BLaER1 treated with 17β-estradiol and CSF1 and Interleukin-3, amounts not matched to agents 10 nM and 100 nM (cell line): Measurements from ENCODE around the gene LENG9.
A peak's percentile ranks its signal among the peaks of the same experiment; 100 is the strongest.

Experiments
- H3K27ac ChIP-seq, 11 experiments: shearing (Covaris generic); formaldehyde crosslinking; 2 replicates each; pipeline ENCODE4 v1.8.1; 2022
- H3K27me3 ChIP-seq, 11 experiments: shearing (Covaris generic); formaldehyde crosslinking; 2 replicates each; pipeline ENCODE4 v1.8.1; 2022
- H3K36me3 ChIP-seq, 11 experiments: shearing (Covaris generic); formaldehyde crosslinking; 2 replicates each; pipeline ENCODE4 v1.8.1; 2022
- H3K4me1 ChIP-seq, 10 experiments: shearing (Covaris generic); formaldehyde crosslinking; 2 replicates each; pipeline ENCODE4 v1.8.1; 2022
- H3K4me2 ChIP-seq, 11 experiments: shearing (Covaris generic); formaldehyde crosslinking; 2 replicates each; pipeline ENCODE4 v1.8.1; 2022
- H3K4me3 ChIP-seq, 10 experiments: shearing (Covaris generic); formaldehyde crosslinking; 2 replicates each; pipeline ENCODE4 v1.8.1; 2022
- H3K9ac ChIP-seq, 11 experiments: shearing (Covaris generic); formaldehyde crosslinking; 2 replicates each; pipeline ENCODE4 v1.8.1; 2022
- H3K9me3 ChIP-seq, 11 experiments: shearing (Covaris generic); formaldehyde crosslinking; replicated peaks in 1 of 11; 2 replicates each; pipeline ENCODE4 v1.8.1; 2022
- H4K20me1 ChIP-seq, 11 experiments: shearing (Covaris generic); formaldehyde crosslinking; 2 replicates each; pipeline ENCODE4 v1.8.1; 2022
- Cebpa-rat ChIP-seq, 11 experiments: shearing (Covaris generic); IDR thresholded peaks; 2 replicates each; pipeline ENCODE4 v1.8.1; 2022

LENG9 gene

DNA sequence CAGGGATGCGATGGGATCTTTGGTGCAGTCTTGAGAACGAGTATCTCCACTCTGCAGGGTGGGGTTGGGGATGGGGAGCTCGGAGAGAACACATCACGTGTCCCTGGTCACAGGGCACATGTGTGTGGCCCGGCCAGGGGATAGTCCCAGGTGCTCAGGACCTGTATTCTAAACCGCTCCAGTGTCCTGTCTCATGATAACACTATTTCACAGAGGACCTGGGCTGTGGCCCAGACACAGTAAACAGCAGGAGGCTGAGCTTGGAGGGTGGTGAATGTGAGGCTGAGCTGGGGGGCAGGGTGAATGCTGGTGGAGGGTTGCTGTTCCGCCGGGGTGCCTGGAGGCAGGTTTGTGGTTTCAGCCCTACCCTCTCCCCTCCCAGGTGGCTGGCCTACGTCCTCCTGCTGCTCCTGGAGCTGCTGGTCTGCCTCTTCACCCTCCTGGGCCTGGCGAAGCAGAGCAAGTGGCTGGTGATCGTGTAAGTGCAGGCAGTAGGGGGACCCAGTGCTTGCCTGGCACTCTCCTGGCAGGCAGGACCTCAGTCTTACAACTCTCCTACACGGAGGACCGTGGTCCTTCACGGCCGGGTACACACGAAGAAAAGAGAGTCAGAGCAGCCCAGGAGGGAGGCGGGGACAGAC lies 37.2 kb downstream of the LENG9 start:
- no peaks in the 10 kb centered on the region for H3K9me3 ChIP-seq
- no peak overlapping the region for H3K4me3 ChIP-seq
- no peak for TF ChIP-seq Cebpa-rat (IDR thresholded peaks at IDR 0.05)
- H3K27ac ChIP-seq, result peak overlapping the region in 4 of 11 experiments; percentile 27 to 48 (median 40); a peak in 5 of 22 replicates
- H3K36me3 ChIP-seq, result no peaks in the 10 kb centered on the region; a peak in 1 of 22 replicates
- H3K9ac ChIP-seq, result peak overlapping the region in 4 of 11 experiments; percentile 22 to 62 (median 51); a peak in 5 of 22 replicates
- H3K4me2 ChIP-seq, result peak overlapping the region in 10 of 11 experiments; percentile 32 to 78 (median 64); a peak in 16 of 22 replicates
- H3K27me3 ChIP-seq, result peaks cover 0 to 16% (median 0%) of the 10 kb centered on the region in 11 experiments; a peak in 4 of 22 replicates
- H3K4me1 ChIP-seq, result peaks cover 9 to 54% (median 36%) of the 10 kb centered on the region in 10 experiments; a peak in 18 of 20 replicates
- peaks cover 0 to 13% (median 6%) of the 10 kb centered on the region in 11 experiments; a peak in 9 of 22 replicates for H4K20me1 ChIP-seq

DNA sequence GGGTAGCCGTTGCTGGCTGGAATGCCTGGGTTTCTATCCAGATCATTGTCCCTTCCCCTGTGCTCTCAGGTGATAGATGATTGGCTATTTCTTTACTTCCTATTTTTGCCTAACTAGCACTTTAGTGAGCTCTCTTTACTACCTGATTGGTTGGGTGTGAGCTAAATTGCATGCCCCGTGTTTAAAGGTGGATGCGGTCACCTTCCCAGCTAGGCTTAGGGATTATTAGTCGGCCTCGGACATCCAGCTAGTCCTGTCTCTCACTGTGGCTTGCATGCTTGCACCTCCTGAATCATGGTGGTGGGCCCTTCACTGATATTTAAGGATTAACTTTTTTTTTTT lies 38.2 kb downstream of the LENG9 start:
- H3K9ac ChIP-seq, result no peak overlapping the region
- peaks cover 5 to 53% (median 35%) of the 10 kb centered on the region in 10 experiments; a peak in 18 of 20 replicates for H3K4me1 ChIP-seq
- no peak overlapping the region; a peak in 1 of 22 replicates for H3K4me2 ChIP-seq
- peaks cover 0 to 15% (median 0%) of the 10 kb centered on the region in 11 experiments; a peak in 4 of 22 replicates for H3K27me3 ChIP-seq
- no peaks in the 10 kb centered on the region; a peak in 1 of 22 replicates for H3K36me3 ChIP-seq
- no peak overlapping the region for H3K4me3 ChIP-seq
- TF ChIP-seq Cebpa-rat (IDR thresholded peaks at IDR 0.05), result no peak
- H3K9me3 ChIP-seq, result no peaks in the 10 kb centered on the region
- peaks cover 0 to 10% (median 5%) of the 10 kb centered on the region in 11 experiments; a peak in 7 of 22 replicates for H4K20me1 ChIP-seq
- H3K27ac ChIP-seq, result no peak overlapping the region

GRCh38 chr19:54424660-54425381 lies 38.8 kb downstream of the LENG9 start:
- Histone ChIP-seq H3K27ac (no peak overlapping the region), H3K9me3 (no peaks in the 10 kb centered on the region), H3K4me3 (no peak overlapping the region), H4K20me1 (peaks cover 0 to 5% (median under 1%) of the 10 kb centered on the region in 11 experiments; a peak in 6 of 22 replicates), H3K36me3 (no peaks in the 10 kb centered on the region; a peak in 1 of 22 replicates), H3K4me1 (peaks cover 0 to 53% (median 34%) of the 10 kb centered on the region in 10 experiments; a peak in 17 of 20 replicates), H3K9ac (no peak overlapping the region), H3K27me3 (peaks cover 0 to 10% (median 0%) of the 10 kb centered on the region in 11 experiments; a peak in 4 of 22 replicates), H3K4me2 (no peak overlapping the region)
- TF ChIP-seq Cebpa-rat (IDR thresholded peaks at IDR 0.05), result no peak

DNA sequence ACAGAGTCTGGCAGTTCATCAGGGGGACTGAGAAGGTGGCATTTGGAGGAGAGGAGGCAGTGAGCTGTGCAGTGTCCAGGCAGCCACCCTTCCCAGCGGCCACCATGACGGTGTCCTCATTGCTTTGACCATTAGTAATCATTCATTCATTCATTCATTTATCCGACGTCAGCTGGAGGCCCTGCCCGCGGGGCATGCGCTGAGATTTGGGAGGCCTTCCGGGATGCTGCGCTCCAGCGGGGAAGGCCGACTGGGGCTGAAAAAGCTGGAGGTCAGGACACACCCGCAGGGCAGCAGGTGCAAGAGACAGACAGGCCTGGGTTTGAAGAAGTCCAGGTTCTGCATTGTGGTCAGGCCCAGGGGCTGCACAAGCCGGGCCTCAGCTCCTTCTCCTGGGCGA lies 39.4 kb downstream of the LENG9 start:
- no peak for TF ChIP-seq Cebpa-rat (IDR thresholded peaks at IDR 0.05)
- Histone ChIP-seq H3K9me3 (no peaks in the 10 kb centered on the region), H3K27ac (no peak overlapping the region), H3K4me3 (no peak overlapping the region), H3K36me3 (no peaks in the 10 kb centered on the region; a peak in 1 of 22 replicates), H3K4me2 (no peak overlapping the region), H3K4me1 (peaks cover 0 to 53% (median 37%) of the 10 kb centered on the region in 10 experiments; a peak in 17 of 20 replicates), H3K9ac (no peak overlapping the region), H3K27me3 (peaks cover 0 to 9% (median 0%) of the 10 kb centered on the region in 11 experiments; a peak in 3 of 22 replicates), H4K20me1 (no peaks in the 10 kb centered on the region; a peak in 1 of 22 replicates)

DNA sequence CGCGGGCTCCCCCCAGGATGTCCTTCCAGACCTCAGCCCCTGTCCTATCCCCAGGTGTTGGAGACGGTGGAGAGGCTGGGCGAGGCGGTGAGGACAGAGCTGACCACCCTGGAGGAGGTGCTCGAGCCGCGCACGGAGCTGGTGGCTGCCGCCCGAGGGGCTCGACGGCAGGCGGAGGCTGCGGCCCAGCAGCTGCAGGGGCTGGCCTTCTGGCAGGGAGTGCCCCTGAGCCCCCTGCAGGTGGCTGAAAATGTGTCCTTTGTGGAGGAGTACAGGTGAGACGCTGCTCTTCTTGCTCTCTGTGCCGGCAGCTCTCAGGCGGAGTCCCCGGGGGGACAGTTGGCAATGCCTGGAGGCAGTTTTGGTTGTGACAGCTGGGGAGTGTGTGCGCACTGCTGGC lies 41.4 kb downstream of the LENG9 start:
- no peak overlapping the region for H3K27ac ChIP-seq
- H3K4me1 ChIP-seq, result peaks cover 19 to 60% (median 51%) of the 10 kb centered on the region in 10 experiments
- no peak overlapping the region for H3K4me2 ChIP-seq
- no peaks in the 10 kb centered on the region for H3K9me3 ChIP-seq
- H4K20me1 ChIP-seq, result no peaks in the 10 kb centered on the region; a peak in 1 of 22 replicates
- TF ChIP-seq Cebpa-rat (IDR thresholded peaks at IDR 0.05), result no peak
- H3K27me3 ChIP-seq, result no peaks in the 10 kb centered on the region; a peak in 2 of 22 replicates
- no peak overlapping the region for H3K4me3 ChIP-seq
- H3K9ac ChIP-seq, result no peak overlapping the region
- H3K36me3 ChIP-seq, result no peaks in the 10 kb centered on the region; a peak in 1 of 22 replicates

GRCh38 chr19:54421521-54421920 lies 42.1 kb downstream of the LENG9 start:
- H3K27ac ChIP-seq, result no peak overlapping the region
- no peak overlapping the region for H3K4me2 ChIP-seq
- H3K4me3 ChIP-seq, result no peak overlapping the region
- no peaks in the 10 kb centered on the region for H3K9me3 ChIP-seq
- no peaks in the 10 kb centered on the region; a peak in 1 of 22 replicates for H3K36me3 ChIP-seq
- peaks cover 21 to 62% (median 53%) of the 10 kb centered on the region in 10 experiments for H3K4me1 ChIP-seq
- no peak for TF ChIP-seq Cebpa-rat (IDR thresholded peaks at IDR 0.05)
- H4K20me1 ChIP-seq, result no peaks in the 10 kb centered on the region; a peak in 1 of 22 replicates
- H3K9ac ChIP-seq, result no peak overlapping the region
- peaks cover 0 to 5% (median 2%) of the 10 kb centered on the region in 11 experiments; a peak in 13 of 22 replicates for H3K27me3 ChIP-seq

GRCh38 chr19:54421169-54421516 lies 42.4 kb downstream of the LENG9 start:
- no peak for TF ChIP-seq Cebpa-rat (IDR thresholded peaks at IDR 0.05)
- Histone ChIP-seq H3K4me3 (no peak overlapping the region), H4K20me1 (no peaks in the 10 kb centered on the region), H3K9ac (no peak overlapping the region), H3K36me3 (no peaks in the 10 kb centered on the region; a peak in 1 of 22 replicates), H3K9me3 (no peaks in the 10 kb centered on the region), H3K4me1 (peaks cover 24 to 62% (median 53%) of the 10 kb centered on the region in 10 experiments), H3K27ac (no peak overlapping the region), H3K27me3 (peaks cover 2 to 8% (median 6%) of the 10 kb centered on the region in 11 experiments; a peak in 20 of 22 replicates), H3K4me2 (no peak overlapping the region)

DNA sequence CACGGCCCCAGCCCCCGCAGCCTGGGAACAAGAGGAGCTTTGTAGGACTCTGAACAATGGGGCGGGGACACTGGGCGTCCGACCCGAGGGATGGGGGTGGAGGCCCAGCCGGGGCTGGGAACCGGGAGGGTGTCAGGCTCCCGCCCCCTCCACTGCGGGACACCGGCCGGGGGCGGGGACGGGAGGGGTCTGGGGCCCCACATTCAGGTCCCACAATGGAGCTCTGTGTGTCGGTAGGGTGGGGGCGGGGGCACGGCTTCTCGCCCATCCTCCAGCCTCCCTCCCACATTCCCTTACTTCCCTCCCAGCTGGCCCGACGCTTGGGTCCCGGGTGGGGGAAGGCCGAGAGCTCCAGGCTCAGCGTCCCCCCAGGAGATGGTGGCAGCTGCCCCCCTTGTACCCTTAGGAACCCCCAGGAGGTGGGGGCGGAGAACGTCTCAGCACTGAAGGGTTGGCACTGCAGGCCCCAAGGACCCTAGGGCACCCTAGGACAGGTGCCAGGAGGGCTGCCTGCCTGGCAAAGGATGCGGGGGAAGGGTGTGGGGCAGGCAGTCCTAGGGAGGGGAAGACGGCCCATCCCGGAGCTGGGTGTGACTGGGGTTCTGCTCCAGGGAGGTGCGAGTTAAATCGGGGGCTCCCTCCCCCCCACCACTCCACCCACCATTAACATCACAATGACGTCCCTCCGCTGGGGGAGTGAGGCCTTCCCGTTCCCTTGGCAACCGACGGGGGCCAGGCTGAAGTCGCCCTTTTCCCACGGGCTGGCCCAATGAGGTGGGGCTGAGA lies 43.0 kb downstream of the LENG9 start:
- peak overlapping the region in 2 of 11 experiments; percentile 28 to 45; a peak in 2 of 22 replicates for H3K27ac ChIP-seq
- no peaks in the 10 kb centered on the region; a peak in 1 of 22 replicates for H3K36me3 ChIP-seq
- TF ChIP-seq Cebpa-rat (IDR thresholded peaks at IDR 0.05), result no peak
- peaks cover 30 to 62% (median 53%) of the 10 kb centered on the region in 10 experiments for H3K4me1 ChIP-seq
- H3K4me2 ChIP-seq, result peak overlapping the region in 8 of 11 experiments; percentile 13 to 99 (median 44); a peak in 13 of 22 replicates
- no peak overlapping the region for H3K4me3 ChIP-seq
- no peaks in the 10 kb centered on the region for H4K20me1 ChIP-seq
- no peaks in the 10 kb centered on the region for H3K9me3 ChIP-seq
- peaks cover 8 to 14% (median 11%) of the 10 kb centered on the region in 11 experiments for H3K27me3 ChIP-seq
- peak overlapping the region in 1 of 11 experiments; percentile 31; a peak in 2 of 22 replicates for H3K9ac ChIP-seq
